Measurements from ENCODE around the gene MACROH2A2. TPM values are rescaled to one million over a fixed set of nuclear protein-coding genes. Genes with fewer than 3 reads are reported as not detected.

The MACROH2A2 gene
- total RNA-seq, 1 donor from 2014 or later, result 25.5 TPM

DNA sequence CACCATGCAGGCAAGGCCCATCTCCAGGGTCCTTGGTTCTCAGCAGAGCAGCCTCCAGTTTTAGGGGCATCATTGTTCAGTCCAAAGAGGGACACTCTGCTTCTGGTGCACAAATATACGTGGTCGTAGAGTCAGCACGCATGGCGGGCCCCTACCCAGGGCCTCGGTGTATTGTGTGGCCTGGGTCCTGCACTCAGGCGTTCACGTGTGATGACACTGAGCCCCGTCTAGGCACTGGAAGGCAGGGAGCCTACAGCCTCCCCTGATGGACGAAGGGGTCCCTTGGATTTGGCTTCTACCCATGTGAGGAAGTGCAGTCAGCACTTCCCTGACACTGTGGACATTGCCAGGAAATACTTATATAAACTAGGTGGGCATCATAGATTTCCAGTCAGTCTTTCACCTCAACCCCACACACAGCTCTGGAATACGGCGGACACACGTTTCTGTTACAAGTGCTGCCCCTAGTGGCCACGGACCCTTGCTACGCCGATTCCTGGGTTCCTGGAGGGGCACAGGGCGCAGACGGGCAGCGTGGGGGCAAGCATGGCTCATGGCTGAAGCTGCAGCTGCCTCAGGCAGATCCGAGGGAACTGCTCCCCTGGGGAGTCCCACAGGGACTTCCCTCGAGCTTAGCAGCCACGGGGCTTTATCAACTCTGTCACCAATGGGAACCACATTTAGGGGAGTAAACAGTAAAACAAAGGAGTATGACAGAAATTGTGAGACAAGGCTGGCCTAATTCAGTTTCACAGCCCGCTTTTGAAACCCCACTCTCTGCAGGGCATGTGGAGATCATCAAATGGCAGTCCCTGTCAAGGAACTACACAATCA, 54.5 kb downstream of the MACROH2A2 start:
- Histone ChIP-seq H4K20me1 (ENCODE audit: insufficient read depth, low read length) (no peaks in the 10 kb centered on the region), H2AFZ (ENCODE audit: low read depth, low read length) (no peak overlapping the region), H3K36me3 (ENCODE audit: insufficient read depth, low read length) (peaks cover 2% of the 10 kb centered on the region), H3K27me3 (ENCODE audit: insufficient read depth, low read length) (no peaks in the 10 kb centered on the region), H3K4me1 (ENCODE audit: insufficient read depth, low read length) (no peaks in the 10 kb centered on the region), H3K79me2 (ENCODE audit: insufficient read depth, low read length) (no peaks in the 10 kb centered on the region), H3K27ac (ENCODE audit: low read depth, low read length) (no peak overlapping the region), H3K4me3 (ENCODE audit: insufficient read depth, low read depth, low read length) (no peak overlapping the region), H3K9me3 (ENCODE audit: insufficient read depth, low read depth, low read length) (no peaks in the 10 kb centered on the region), H3K9ac (ENCODE audit: low read length) (no peak overlapping the region), H3K4me2 (ENCODE audit: low read length) (no peak overlapping the region)
- Mint-ChIP-seq H3K4me3 (ENCODE audit: unreplicated experiment) (no peak overlapping the region), H3K9me3 (ENCODE audit: unreplicated experiment) (no peaks in the 10 kb centered on the region), H3K4me1 (ENCODE audit: low read depth, unreplicated experiment) (no peaks in the 10 kb centered on the region), H3K27ac (ENCODE audit: unreplicated experiment) (no peak overlapping the region), H3K27me3 (ENCODE audit: low read depth, unreplicated experiment) (no peaks in the 10 kb centered on the region), H3K36me3 (ENCODE audit: low read depth, unreplicated experiment) (peaks cover 12% of the 10 kb centered on the region)
- FAIRE-seq (no peak), DNase-seq (ENCODE audit: low read depth) (no peak)
- TF ChIP-seq, protein P1, sequence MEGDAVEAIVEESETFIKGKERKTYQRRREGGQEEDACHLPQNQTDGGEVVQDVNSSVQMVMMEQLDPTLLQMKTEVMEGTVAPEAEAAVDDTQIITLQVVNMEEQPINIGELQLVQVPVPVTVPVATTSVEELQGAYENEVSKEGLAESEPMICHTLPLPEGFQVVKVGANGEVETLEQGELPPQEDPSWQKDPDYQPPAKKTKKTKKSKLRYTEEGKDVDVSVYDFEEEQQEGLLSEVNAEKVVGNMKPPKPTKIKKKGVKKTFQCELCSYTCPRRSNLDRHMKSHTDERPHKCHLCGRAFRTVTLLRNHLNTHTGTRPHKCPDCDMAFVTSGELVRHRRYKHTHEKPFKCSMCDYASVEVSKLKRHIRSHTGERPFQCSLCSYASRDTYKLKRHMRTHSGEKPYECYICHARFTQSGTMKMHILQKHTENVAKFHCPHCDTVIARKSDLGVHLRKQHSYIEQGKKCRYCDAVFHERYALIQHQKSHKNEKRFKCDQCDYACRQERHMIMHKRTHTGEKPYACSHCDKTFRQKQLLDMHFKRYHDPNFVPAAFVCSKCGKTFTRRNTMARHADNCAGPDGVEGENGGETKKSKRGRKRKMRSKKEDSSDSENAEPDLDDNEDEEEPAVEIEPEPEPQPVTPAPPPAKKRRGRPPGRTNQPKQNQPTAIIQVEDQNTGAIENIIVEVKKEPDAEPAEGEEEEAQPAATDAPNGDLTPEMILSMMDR (IDR thresholded peaks at IDR 0.05; ENCODE audit: insufficient read depth, low read depth, low read length), result peak; percentile 37
- no peak for TF ChIP-seq EZH2 (IDR thresholded peaks at IDR 0.05; ENCODE audit: insufficient read depth, low read length)

DNA sequence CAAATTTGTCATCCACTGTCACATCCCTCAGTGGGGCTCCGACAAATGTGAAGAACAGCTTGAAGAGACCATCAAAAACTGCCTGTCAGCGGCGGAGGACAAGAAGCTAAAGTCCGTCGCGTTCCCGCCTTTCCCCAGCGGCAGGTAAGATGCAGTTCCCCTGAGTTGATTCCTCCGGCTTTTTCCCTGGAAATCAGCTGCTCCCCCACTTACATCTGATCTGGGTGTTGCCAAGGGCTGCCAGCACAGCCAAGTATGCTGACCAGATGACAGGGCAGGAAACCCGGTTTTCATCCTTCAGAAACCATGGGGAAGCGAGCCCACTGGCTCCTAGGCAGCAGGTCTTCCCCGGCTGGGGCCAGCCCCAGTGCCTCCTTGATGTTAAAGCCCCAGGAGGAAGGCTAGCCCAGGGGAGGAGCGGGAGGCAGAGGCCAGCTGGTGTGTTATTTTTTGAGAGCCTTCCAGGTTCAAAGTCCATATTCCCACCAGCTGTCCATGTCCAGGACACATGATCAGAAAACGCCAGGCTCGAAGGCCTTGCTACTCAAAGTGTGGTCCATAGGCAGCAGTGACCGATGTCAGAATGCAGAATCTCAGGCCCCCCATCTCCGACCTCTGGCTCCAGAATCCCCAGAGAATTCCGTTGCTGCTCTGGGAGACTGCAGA, 56.6 kb downstream of the MACROH2A2 start:
- Histone ChIP-seq H3K36me3 (ENCODE audit: insufficient read depth, low read length) (peaks cover 2% of the 10 kb centered on the region), H3K9me3 (ENCODE audit: insufficient read depth, low read depth, low read length) (no peaks in the 10 kb centered on the region), H3K4me2 (ENCODE audit: low read length) (no peak overlapping the region), H3K4me3 (ENCODE audit: insufficient read depth, low read depth, low read length) (no peak overlapping the region), H4K20me1 (ENCODE audit: insufficient read depth, low read length) (no peaks in the 10 kb centered on the region), H3K9ac (ENCODE audit: low read length) (no peak overlapping the region), H3K79me2 (ENCODE audit: insufficient read depth, low read length) (no peaks in the 10 kb centered on the region), H3K27ac (ENCODE audit: low read depth, low read length) (no peak overlapping the region), H3K27me3 (ENCODE audit: insufficient read depth, low read length) (no peaks in the 10 kb centered on the region), H2AFZ (ENCODE audit: low read depth, low read length) (no peak overlapping the region), H3K4me1 (ENCODE audit: insufficient read depth, low read length) (no peaks in the 10 kb centered on the region)
- Mint-ChIP-seq H3K27ac (ENCODE audit: unreplicated experiment) (no peak overlapping the region), H3K4me3 (ENCODE audit: unreplicated experiment) (no peak overlapping the region), H3K27me3 (ENCODE audit: low read depth, unreplicated experiment) (no peaks in the 10 kb centered on the region), H3K9me3 (ENCODE audit: unreplicated experiment) (no peaks in the 10 kb centered on the region), H3K4me1 (ENCODE audit: low read depth, unreplicated experiment) (peaks cover 5% of the 10 kb centered on the region), H3K36me3 (ENCODE audit: low read depth, unreplicated experiment) (peaks cover 13% of the 10 kb centered on the region)
- FAIRE-seq (no peak), DNase-seq (ENCODE audit: low read depth) (no peak)
- TF ChIP-seq EZH2 (IDR thresholded peaks at IDR 0.05; ENCODE audit: insufficient read depth, low read length), result no peak
- TF ChIP-seq, protein P1 (IDR thresholded peaks at IDR 0.05; ENCODE audit: insufficient read depth, low read depth, low read length), result no peak

Data from astrocyte (in vitro differentiated cells and primary cell).